AG09309 (cell line): ENCODE data around the gene CCDC110.

Source experiments
- DNase-seq: peaks from one replicate; pipeline ENCODE4 v3.0.0-alpha.2; 2010; ENCODE audit warnings: low read depth
- H3K4me3 ChIP-seq: 2 replicates; pipeline ENCODE4 v1.5.1; 2011; ENCODE audit warnings: mild to moderate bottlenecking, low read depth, low read length, moderate library complexity; ENCODE audit not compliant: control insufficient read depth
- CTCF ChIP-seq: IDR thresholded peaks from 2 replicates; pipeline ENCODE4 v1.5.1; 2011; ENCODE audit warnings: mild to moderate bottlenecking, low read depth, low read length, inconsistent platforms; ENCODE audit not compliant: insufficient read depth, control insufficient read depth; ENCODE audit errors: missing control alignments

The CCDC110 gene

GRCh38 chr4:185471235-185472102 lies at the start of gene CCDC110:
CCDC110 (minus strand) TSS chr4:185471733; CDS start chr4:185471683, 50 bp downstream.
- peak; percentile 71 for DNase-seq
- H3K4me3 ChIP-seq: peak within 1 kb of the TSS; percentile 80
- peak; percentile 30 for TF ChIP-seq CTCF

- TF ChIP-seq CTCF: no peak
- no peak overlapping the region for H3K4me3 ChIP-seq
- DNase-seq: no peak
Measured at GRCh38 chr4:185520119-185520518, 48.6 kb upstream of the CCDC110 start.

- no peak overlapping the region for H3K4me3 ChIP-seq
- DNase-seq: no peak
- TF ChIP-seq CTCF: no peak
Measured at GRCh38 chr4:185518494-185518893, 47.0 kb upstream of the CCDC110 start.

- DNase-seq: no peak
- no peak overlapping the region for H3K4me3 ChIP-seq
- no peak for TF ChIP-seq CTCF
Measured at GRCh38 chr4:185518069-185518468, 46.5 kb upstream of the CCDC110 start.

- no peak for DNase-seq
Measured at GRCh38 chr4:185515248-185515647, 43.7 kb upstream of the CCDC110 start.

GRCh38 chr4:185514182-185514697 lies 42.7 kb upstream of the CCDC110 start:
- no peak for DNase-seq
- H3K4me3 ChIP-seq: no peak overlapping the region
- TF ChIP-seq CTCF: no peak

More at GRCh38 chr4:185515248-185515647, 43.7 kb upstream of the CCDC110 start:
- TF ChIP-seq CTCF: no peak
- no peak overlapping the region for H3K4me3 ChIP-seq
